Breast epithelium (tissue), 4 donors: Measurements from ENCODE around the gene ATN1. TPM values are rescaled to one million over a fixed set of nuclear protein-coding genes. Genes with fewer than 3 reads are reported as not detected.

ENCODE experiments used
- DNase-seq, 2 donors: peaks; one replicate each; pipeline ENCODE4 v3.0.0-alpha.2; 2019; ENCODE audit warnings: low spot score in 2 of 2
- H3K27ac ChIP-seq, 2 donors: fragments of 200-600 bp; sonication (generic) in 1 of 2; one replicate each; pipeline ENCODE4 v1.5.1; 2016 to 2019; ENCODE audit warnings: mild to moderate bottlenecking in 1 of 2
- H3K27me3 ChIP-seq, 2 donors: fragments of 200-600 bp; sonication (generic) in 1 of 2; one replicate each; pipeline versions ENCODE4 v1.5.1 to v1.6.0; 2017 to 2019; ENCODE audit warnings: control low read depth in 1 of 2, mild to moderate bottlenecking in 1 of 2
- H3K36me3 ChIP-seq: fragments of 200-600 bp; one replicate; pipeline ENCODE4 v1.5.1; 2019
- H3K4me1 ChIP-seq, 2 donors: fragments of 200-600 bp; sonication (generic); one replicate each; pipeline ENCODE4 v1.5.1; 2016 to 2019; ENCODE audit warnings: control low read depth in 1 of 2
- H3K4me3 ChIP-seq, 3 donors: fragments of 200-600 bp; sonication (generic); 1 replicate in 2 of 3; 2 replicates in 1 of 3; pipeline ENCODE4 v1.5.1; 2016 to 2019; ENCODE audit warnings: mild to moderate bottlenecking in 3 of 3, moderate library complexity in 2 of 3
- H3K9me3 ChIP-seq, 2 donors: fragments of 200-600 bp; sonication (generic) in 1 of 2; one replicate each; pipeline ENCODE4 v1.5.1; 2016 to 2019; ENCODE audit warnings: control low read depth in 1 of 2
- CTCF ChIP-seq, 3 donors: fragments of 450-650 bp; IDR thresholded peaks; one replicate each; pipeline ENCODE4 v1.5.1; 2016 to 2017; ENCODE audit warnings: antibody characterized with exemption in 3 of 3, mild to moderate bottlenecking in 3 of 3, moderate library complexity in 3 of 3
- POLR2A ChIP-seq: fragments of 450-650 bp; IDR thresholded peaks from one replicate; pipeline ENCODE4 v1.6.1; 2016; ENCODE audit warnings: antibody characterized with exemption, mild to moderate bottlenecking, moderate library complexity
- POLR2AphosphoS5 ChIP-seq, 3 donors: sonication (generic); formaldehyde crosslinking; IDR thresholded peaks; one replicate each; pipeline ENCODE4 v1.6.1; 2017; ENCODE audit warnings: antibody characterized with exemption in 3 of 3
- intact Hi-C: fragments of 100-400 bp; cut with DNase I; formaldehyde crosslinking; loops from one replicate; pipeline ENCODE4 v1.15.1; 2023; ENCODE audit warnings: low total_unique reads
- total RNA-seq, 3 donors: library from RNA; depleted of rRNA; stranded (reverse); fragments of >200 nt; gene quantifications; one replicate each; pipeline ENCODE4 v1.1.0, GENCODE V29; 2016

Gene ATN1
- total RNA-seq, 3 donors from 2014 or later: 57.9 to 96.4 (median 59.7) TPM

GRCh38 chr12:6978611-6979011 is 50.9 kb downstream of the ATN1 start:
- H3K27me3 ChIP-seq: no peaks in the 10 kb centered on the region
- H3K36me3 ChIP-seq: peaks cover 4% of the 10 kb centered on the region
- H3K9me3 ChIP-seq: no peaks in the 10 kb centered on the region
- no peaks in the 10 kb centered on the region for H3K4me1 ChIP-seq
- peak overlapping the region in 1 of 2 donors; percentile 2 for H3K27ac ChIP-seq
- no peak for TF ChIP-seq POLR2A
- H3K4me3 ChIP-seq: no peak overlapping the region
- intact Hi-C loops: no loop called here
- no peak for DNase-seq

- peaks cover 4% of the 10 kb centered on the region for H3K36me3 ChIP-seq
- intact Hi-C loops: no loop called here
Measured at GRCh38 chr12:6979021-6979420, 51.3 kb downstream of the ATN1 start.

GRCh38 chr12:6979453-6979852 is 51.7 kb downstream of the ATN1 start:
- intact Hi-C loops: no loop called here
- no peak for DNase-seq
- H3K27me3 ChIP-seq: no peaks in the 10 kb centered on the region
- H3K4me1 ChIP-seq: no peaks in the 10 kb centered on the region
- no peak overlapping the region for H3K27ac ChIP-seq
- H3K4me3 ChIP-seq: no peak overlapping the region
- H3K36me3 ChIP-seq: peaks cover 4% of the 10 kb centered on the region
- H3K9me3 ChIP-seq: no peaks in the 10 kb centered on the region
- TF ChIP-seq POLR2AphosphoS5 (IDR thresholded peaks at IDR 0.05) (no peak), POLR2A (no peak), CTCF (IDR thresholded peaks at IDR 0.05) (no peak)

More at GRCh38 chr12:6979021-6979420, 51.3 kb downstream of the ATN1 start:
- Histone ChIP-seq H3K27me3 (no peaks in the 10 kb centered on the region), H3K4me1 (no peaks in the 10 kb centered on the region), H3K27ac (peak overlapping the region in 1 of 2 donors; percentile 2), H3K4me3 (no peak overlapping the region), H3K9me3 (no peaks in the 10 kb centered on the region)
- DNase-seq: no peak
- no peak for TF ChIP-seq POLR2A
- TF ChIP-seq CTCF (IDR thresholded peaks at IDR 0.05): no peak

GRCh38 chr12:6980075-6980474 is 52.3 kb downstream of the ATN1 start:
- peaks cover 4% of the 10 kb centered on the region for H3K36me3 ChIP-seq
- H3K27ac ChIP-seq: no peak overlapping the region
- no peaks in the 10 kb centered on the region for H3K27me3 ChIP-seq
- H3K4me3 ChIP-seq: no peak overlapping the region
- no peak for DNase-seq
- no peaks in the 10 kb centered on the region for H3K4me1 ChIP-seq
- intact Hi-C loops: no loop called here
- TF ChIP-seq POLR2AphosphoS5 (IDR thresholded peaks at IDR 0.05) (no peak), POLR2A (no peak), CTCF (IDR thresholded peaks at IDR 0.05) (no peak)
- no peaks in the 10 kb centered on the region for H3K9me3 ChIP-seq

GRCh38 chr12:6980740-6981139 is 53.0 kb downstream of the ATN1 start:
- Histone ChIP-seq H3K9me3 (no peaks in the 10 kb centered on the region), H3K27ac (no peak overlapping the region), H3K4me3 (no peak overlapping the region), H3K27me3 (no peaks in the 10 kb centered on the region), H3K4me1 (no peaks in the 10 kb centered on the region), H3K36me3 (peaks cover 4% of the 10 kb centered on the region)
- TF ChIP-seq CTCF (IDR thresholded peaks at IDR 0.05) (no peak), POLR2A (no peak), POLR2AphosphoS5 (IDR thresholded peaks at IDR 0.05) (no peak)
- no peak for DNase-seq
- intact Hi-C loops: no loop called here
